NCI-H2107 treated with DMSO at 0.1 percent for 48 hours (cell line): ENCODE results near the gene UGT1A8.
"Not testable (repeated sequence)": the region's sequence is repeated elsewhere in the genome, so short reads cannot be mapped to it uniquely, and the experiment has no call there.

Experiments used
- DNase-seq: peaks from one replicate; lab custom pipeline; 2025; ENCODE audit not compliant: unreplicated experiment; lab: John Stamatoyannopoulos, UW

Gene UGT1A8

GRCh38 chr2:233617476-233617875, at the start of gene UGT1A8:
TSS of gene UGT1A8 (plus strand) at chr2:233617633. CDS start at chr2:233617708, 75 bp downstream.
- not testable (repeated sequence) for DNase-seq

GRCh38 chr2:233571001-233571400, 46.4 kb upstream of the UGT1A8 start:
- DNase-seq: no peak

DNA sequence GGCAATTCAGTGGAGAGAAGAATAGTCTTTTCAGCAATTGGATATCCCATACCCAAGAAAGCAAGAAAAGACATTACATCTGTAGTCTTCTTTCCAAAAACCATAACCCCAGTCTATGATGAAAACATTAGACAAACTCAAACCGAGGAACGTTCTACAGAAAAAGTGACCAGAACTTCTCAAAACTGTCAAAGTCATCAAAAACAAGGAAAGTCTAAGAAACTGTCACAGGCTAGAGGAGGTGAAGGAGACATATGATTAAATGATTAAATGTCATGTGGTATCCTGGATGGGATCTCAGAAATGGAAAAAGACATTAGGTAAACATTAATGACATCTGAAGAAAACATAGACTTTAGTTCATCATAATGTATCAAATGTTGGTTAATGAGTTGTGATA, 46.0 kb upstream of the UGT1A8 start:
- DNase-seq: no peak

DNA sequence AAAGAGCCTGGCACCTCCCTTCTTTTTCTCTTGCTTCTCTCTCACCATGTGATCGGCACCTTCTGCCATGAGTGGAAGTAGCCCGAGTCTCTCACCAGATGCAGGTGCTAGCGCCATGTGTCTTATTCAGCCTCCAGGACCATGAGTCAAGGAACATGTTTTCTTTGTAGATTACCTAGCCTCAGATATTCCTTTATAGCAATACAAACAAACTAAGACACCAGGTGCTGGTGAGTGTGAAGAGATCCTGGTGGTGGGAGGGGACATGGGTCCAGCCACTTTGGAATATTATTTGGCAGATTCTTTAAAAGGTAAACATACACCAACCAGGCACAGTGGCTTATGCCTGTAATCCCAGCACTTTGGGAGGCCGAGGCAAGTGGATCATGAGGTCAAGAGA, 45.0 kb upstream of the UGT1A8 start:
- no peak for DNase-seq

- DNase-seq: not testable (repeated sequence)
Observed at GRCh38 chr2:233577341-233577740, 40.1 kb upstream of the UGT1A8 start.

DNA sequence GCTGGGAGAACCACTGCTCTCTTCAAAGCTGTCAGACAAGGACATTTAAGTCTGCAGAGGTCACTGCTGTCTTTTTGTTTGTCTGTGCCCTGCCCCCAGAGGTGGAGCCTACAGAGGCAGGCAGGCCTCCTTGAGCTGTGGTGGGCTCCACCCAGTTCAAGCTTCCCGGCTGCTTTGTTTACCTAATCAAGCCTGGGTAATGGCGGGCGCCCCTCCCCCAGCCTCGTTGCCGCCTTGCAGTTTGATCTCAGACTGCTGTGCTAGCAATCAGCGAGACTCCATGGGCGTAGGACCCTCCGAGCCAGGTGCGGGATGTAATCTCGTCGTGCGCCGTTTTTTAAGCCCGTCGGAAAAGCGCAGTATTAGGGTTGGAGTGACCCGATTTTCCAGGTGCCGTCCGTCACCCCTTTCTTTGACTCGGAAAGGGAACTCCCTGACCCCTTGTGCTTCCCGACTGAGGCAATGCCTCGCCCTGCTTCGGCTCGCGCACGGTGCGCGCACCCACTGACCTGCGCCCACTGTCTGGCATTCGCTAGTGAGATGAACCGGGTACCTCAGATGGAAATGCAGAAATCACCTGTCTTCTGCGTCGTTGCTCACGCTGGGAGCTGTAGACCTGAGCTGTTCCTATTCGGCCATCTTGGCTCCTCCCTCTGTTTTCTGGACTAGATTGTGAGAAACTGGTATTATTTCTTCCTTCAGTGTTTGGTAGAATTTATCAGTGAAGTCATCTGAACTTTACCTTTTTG, 34.0 kb upstream of the UGT1A8 start:
- not testable (repeated sequence) for DNase-seq

DNA sequence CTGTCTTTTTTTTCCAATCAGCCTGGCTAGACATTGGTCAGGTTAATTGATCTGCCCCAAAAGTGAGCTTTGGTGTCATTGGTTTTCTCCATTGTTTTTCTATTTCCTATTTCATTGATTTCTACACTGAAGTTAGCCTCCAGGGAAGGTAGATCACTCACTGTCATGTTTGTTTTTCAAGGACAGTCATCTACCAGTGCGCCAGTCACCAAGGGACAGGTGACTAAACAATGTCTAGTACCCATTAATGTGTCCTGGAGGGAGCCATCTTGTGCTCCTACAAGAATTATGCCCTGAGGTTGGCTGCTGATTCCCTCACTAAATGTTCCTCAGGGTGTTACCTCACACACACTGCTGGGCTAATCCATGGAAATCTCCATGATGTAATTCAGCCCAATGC, 33.2 kb upstream of the UGT1A8 start:
- DNase-seq: no peak

DNA sequence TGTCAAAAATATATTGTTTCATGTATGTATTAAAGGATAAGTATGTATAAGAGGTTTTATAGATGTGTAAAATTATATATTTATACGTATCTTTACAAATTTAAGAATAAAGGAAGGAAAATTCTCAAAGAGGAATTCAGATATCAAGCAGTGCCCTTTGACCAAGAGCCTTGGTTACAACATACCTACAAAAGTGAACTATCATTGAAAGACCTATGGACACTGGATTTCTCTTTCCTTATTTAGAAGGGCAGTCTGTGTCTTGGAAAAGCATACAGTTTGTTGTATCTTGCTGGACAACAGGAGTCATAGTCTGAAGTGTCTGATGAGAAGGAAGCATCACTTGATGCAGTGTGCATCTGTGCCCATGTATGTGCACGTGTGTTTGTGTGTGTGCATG, 29.0 kb upstream of the UGT1A8 start:
- DNase-seq: no peak

DNA sequence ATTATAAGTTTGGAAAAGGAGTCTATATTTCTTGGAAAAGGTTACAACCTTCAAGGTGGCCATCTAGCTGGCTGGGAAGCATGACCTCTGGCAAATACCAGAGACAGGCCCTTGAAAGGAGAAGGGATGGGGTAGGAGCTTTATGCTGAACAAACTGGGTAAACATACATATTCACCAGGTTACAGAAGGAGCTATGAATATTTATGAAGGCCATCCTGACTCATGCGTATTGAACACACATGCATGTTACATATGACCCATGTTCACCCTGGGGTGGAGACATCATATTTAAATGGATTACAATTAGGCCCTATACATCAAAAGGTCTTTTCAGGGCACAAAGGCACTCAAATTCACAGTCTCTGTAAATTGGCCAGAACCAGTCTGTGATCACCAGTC, 24.7 kb upstream of the UGT1A8 start:
- not testable (repeated sequence) for DNase-seq

DNA sequence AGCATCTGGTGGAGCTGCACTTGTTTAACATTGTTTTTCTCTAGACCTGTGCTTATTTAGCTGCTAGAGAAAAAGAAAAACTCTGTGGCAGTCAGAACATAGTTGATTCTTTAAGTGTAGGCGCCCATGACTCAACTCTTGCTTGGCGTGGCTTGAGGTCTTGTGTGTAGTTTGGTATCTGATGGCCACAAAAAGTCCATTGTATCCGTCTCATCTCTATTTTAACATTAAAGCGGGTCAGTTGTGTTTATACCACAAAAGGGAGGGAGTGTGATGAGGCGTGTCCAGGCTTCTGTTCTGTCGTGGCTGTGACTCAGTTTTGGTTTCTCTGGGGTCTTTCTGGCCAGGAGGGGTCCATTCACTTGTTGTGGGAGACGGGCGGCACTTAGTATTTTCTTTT, 24.2 kb upstream of the UGT1A8 start:
- DNase-seq: no peak

DNA sequence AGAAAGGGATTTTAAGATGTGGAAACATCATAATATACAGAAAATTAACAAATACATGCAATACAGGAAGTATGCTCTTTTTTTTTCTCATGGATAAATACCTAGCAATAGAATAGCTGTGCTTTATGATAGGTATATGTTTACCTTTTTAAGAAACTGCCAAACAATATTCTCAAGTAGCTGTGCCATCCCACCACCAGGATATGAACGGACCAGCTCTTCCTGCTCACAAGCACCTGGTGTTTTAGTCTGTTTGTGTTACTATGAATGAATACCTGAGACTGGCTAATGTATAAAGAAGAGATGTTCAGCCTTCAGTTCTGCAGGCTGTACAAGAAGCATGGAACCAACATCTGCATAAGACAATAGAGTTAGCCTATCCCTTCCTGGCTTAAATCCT, 19.9 kb upstream of the UGT1A8 start:
- no peak for DNase-seq

- DNase-seq: no peak
Observed at GRCh38 chr2:233598952-233599351, 18.5 kb upstream of the UGT1A8 start.

GRCh38 chr2:233600386-233600785, 17.0 kb upstream of the UGT1A8 start:
- no peak for DNase-seq

DNA sequence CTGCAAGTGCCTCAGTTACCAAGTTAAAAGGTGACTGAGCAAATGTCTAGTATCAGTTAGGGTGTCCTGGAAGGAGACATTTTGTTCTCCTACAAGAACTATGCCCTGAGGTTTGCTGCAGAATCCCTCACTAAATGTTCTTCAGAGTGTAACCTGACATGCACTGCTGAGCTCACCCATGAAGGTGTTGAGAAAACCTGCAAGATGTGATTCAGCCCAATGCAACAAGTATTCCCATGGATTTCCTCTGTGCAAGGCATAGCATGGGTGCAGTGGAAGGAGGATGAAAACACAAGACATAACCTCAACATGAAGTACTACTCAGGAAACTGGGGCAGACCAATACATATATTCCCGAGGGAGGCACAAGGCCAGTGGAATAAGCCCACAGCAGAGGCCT, 15.4 kb upstream of the UGT1A8 start:
- no peak for DNase-seq

DNA sequence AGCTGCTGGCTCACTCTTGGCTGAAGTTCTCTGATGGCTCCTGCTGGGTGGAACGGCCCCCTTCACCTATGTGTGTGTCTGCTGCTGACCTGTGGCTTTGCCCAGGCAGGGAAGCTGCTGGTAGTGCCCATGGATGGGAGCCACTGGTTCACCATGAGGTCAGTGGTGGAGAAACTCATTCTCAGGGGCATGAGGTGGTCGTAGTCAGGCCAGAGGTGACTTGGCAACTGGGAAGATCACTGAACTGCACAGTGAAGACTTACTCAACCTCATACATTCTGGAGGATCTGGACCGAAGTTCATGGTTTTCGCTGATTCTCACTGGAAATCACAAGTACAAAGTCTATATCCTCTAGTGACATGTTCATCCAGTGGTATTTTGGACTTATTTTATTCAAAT, 13.9 kb upstream of the UGT1A8 start:
- no peak for DNase-seq

DNA sequence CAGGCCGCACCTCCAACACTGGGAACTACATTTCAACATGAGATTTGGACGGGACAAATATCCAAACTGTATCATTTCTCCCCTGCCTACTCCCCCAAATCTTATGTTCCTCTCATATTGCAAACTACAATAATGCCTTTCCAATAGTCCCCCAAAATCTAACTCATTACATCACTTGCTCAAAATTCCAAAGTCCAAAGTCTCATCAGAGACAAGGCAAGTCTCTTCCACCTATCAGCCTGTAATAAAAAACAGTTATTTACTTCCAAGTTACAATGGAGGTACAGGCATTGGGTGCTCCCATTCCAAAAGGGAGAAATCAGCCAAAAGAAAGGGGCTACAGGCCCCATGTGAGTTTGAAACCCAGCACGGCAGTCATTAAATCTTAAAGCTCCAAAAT, 12.6 kb upstream of the UGT1A8 start:
- DNase-seq: no peak

- no peak for DNase-seq
Observed at GRCh38 chr2:233605680-233606079, 11.8 kb upstream of the UGT1A8 start.

DNA sequence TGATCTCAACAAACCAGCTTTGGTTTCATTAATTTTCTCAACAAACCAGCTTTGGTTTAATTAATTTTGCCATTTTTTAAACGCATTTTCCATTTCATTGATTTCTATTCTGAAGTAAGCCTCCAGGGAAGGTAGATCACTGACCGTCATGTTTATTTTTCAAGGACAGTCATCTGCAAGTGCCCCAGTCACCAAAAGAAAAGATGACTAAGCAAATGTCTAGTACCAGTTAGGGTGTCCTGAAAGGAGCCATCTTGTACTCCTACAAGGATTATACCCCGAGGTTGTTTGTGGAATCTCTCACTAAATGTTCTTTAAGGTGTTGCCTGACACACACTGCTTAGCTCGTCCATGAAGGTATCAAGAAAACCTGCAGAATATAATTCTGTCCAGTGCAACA, 6.1 kb upstream of the UGT1A8 start:
- DNase-seq: no peak

GRCh38 chr2:233620204-233620603, 2.8 kb downstream of the UGT1A8 start:
- no peak for DNase-seq

DNA sequence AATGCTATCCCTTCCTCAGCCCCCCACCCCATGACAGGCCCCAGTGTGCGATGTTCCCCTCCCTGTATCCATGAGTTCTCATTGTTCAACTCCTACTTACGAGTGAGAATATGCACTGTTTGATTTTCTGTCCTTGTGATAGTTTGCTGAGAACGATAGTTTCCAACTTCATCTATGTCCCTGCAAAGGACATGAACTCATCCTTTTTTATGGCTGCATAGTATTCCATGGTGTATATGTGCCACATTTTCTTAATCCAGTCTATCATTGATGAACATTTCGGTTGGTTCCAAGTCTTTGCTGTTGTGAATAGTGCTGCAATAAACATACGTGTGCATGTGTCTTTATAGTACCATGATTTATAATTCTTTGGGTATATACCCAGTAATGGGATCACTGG, 4.4 kb downstream of the UGT1A8 start:
- not testable (repeated sequence) for DNase-seq

GRCh38 chr2:233627331-233628025, 10.0 kb downstream of the UGT1A8 start:
- DNase-seq: no peak

GRCh38 chr2:233636306-233636705, 18.9 kb downstream of the UGT1A8 start, which contains the start of gene UGT1A10:
TSS of gene UGT1A10 (plus strand) at chr2:233636448. CDS start at chr2:233636523, 75 bp downstream.
- not testable (repeated sequence) for DNase-seq
